HepG2 (cell line): Measurements from ENCODE around the gene ATP8B1. TPM values are rescaled to one million over a fixed set of nuclear protein-coding genes. Genes with fewer than 3 reads are reported as not detected.

Experiments
- ATAC-seq: fragments of 200-7000 bp; cut with Tn5 transposase; 3 replicates; pipeline ENCODE4 v1.9.1; 2020; ENCODE audit warnings: mild to moderate bottlenecking, moderate library complexity
- BruUV-seq: library from RNA; stranded (reverse); fragments of 400-500 nt; replicated peaks from 2 replicates; lab custom pipeline; 2021; lab: Mats Ljungman, UMichigan
- CTCF ChIA-PET: fragments of 300-600 bp; formaldehyde crosslinking; extraction: SDS; loops from one replicate; lab custom pipeline; 2021; ENCODE audit warnings: low total read pairs, inconsistent platforms, low intra/inter-chr PET ratio; lab: Yijun Ruan, JAX
- POLR2A ChIA-PET: fragments of 350-600 bp; sonication (Branson Sonifier 250); formaldehyde crosslinking; loops from one replicate; lab custom pipeline; 2020; ENCODE audit warnings: antibody characterized with exemption, inconsistent platforms; lab: Yijun Ruan, JAX
- DNase-seq: peaks from one replicate; pipeline ENCODE4 v3.0.0-alpha.2; 2015; ENCODE audit warnings: low spot score
- FAIRE-seq: peaks from 3 replicates; lab custom pipeline; 2011; peaks lifted over from hg19 to GRCh38; lab: Jason Lieb, UNC
- H2AFZ ChIP-seq: one replicate; pipeline ENCODE4 v1.6.1; 2011; ENCODE audit warnings: low read length, inconsistent platforms
- H3K27ac ChIP-seq: fragments of 300-600 bp; 3 replicates; pipeline ENCODE4 v1.8.0; 2011; ENCODE audit warnings: mixed run types, mild to moderate bottlenecking, mixed read lengths, low read length, inconsistent platforms; ENCODE audit not compliant: insufficient read depth; ENCODE audit errors: extremely low read length
- H3K27me3 ChIP-seq, 2 experiments: fragments of 200-600 bp in 1 of 2; 2 replicates in 1 of 2; 3 replicates in 1 of 2; pipeline versions ENCODE4 v1.6.0 to v1.8.0; 2011; ENCODE audit warnings: low read length in 2 of 2, mild to moderate bottlenecking in 2 of 2, moderate library complexity in 2 of 2, inconsistent platforms in 1 of 2; ENCODE audit not compliant: insufficient read depth in 2 of 2, control insufficient read depth in 1 of 2
- H3K36me3 ChIP-seq, 2 experiments: fragments of 200-600 bp in 1 of 2; replicated peaks in 1 of 2; 2 replicates in 1 of 2; 3 replicates in 1 of 2; pipeline versions ENCODE4 v1.5.1 to v1.8.0; 2011; ENCODE audit warnings: low read length in 2 of 2, inconsistent platforms in 1 of 2; ENCODE audit not compliant: insufficient read depth in 2 of 2, control insufficient read depth in 1 of 2
- H3K4me1 ChIP-seq: 2 replicates; pipeline ENCODE4 v1.5.1; 2012; ENCODE audit warnings: low read length, inconsistent platforms; ENCODE audit not compliant: insufficient read depth
- H3K4me2 ChIP-seq: 2 replicates; pipeline ENCODE4 v1.6.0; 2011; ENCODE audit warnings: low read depth, low read length, inconsistent platforms
- H3K4me3 ChIP-seq, 3 experiments: fragments of 200-600 bp in 1 of 3; sonication (generic), shearing (Covaris generic) in 1 of 3; replicated peaks in 1 of 3; 2 replicates each; pipeline ENCODE4 v1.5.1; 2011 to 2016; ENCODE audit warnings: low read length in 3 of 3, inconsistent platforms in 2 of 3, low read depth in 2 of 3, mild to moderate bottlenecking in 2 of 3, control low read depth in 1 of 3, mixed read lengths in 1 of 3; ENCODE audit not compliant: insufficient read depth in 1 of 3
- H3K79me2 ChIP-seq: one replicate; pipeline ENCODE4 v1.6.1; 2011; ENCODE audit warnings: low read length, inconsistent platforms; ENCODE audit not compliant: insufficient read depth
- H3K9ac ChIP-seq: 2 replicates; pipeline ENCODE4 v1.6.0; 2011; ENCODE audit warnings: mild to moderate bottlenecking, low read depth, low read length, inconsistent platforms; ENCODE audit not compliant: insufficient read depth
- H3K9me3 ChIP-seq: 2 replicates; pipeline ENCODE4 v1.5.1; 2012; ENCODE audit warnings: mild to moderate bottlenecking, low read length
- H4K20me1 ChIP-seq: 2 replicates; pipeline ENCODE4 v1.6.0; 2011; ENCODE audit warnings: inconsistent platforms, mild to moderate bottlenecking, low read length, moderate library complexity; ENCODE audit not compliant: insufficient read depth
- ARID3A ChIP-seq: IDR thresholded peaks from 2 replicates; pipeline ENCODE4 v1.6.1; 2012; ENCODE audit warnings: low read depth, low read length, improper control_type of control experiment
- CEBPG ChIP-seq: IDR thresholded peaks from 2 replicates; pipeline ENCODE4 v1.6.1; 2016
- CHCHD3 ChIP-seq: sonication (generic); formaldehyde crosslinking; IDR thresholded peaks from 2 replicates; pipeline ENCODE4 v1.8.0; 2022; ENCODE audit warnings: mild to moderate bottlenecking, missing genetic modification reagents, moderate library complexity
- ETS1 ChIP-seq: sonication (generic); formaldehyde crosslinking; IDR thresholded peaks from 2 replicates; pipeline ENCODE4 v1.4.0; 2020; ENCODE audit warnings: missing genetic modification reagents
- FOSL1 ChIP-seq: sonication (generic); formaldehyde crosslinking; IDR thresholded peaks from 2 replicates; pipeline ENCODE4 v1.9.0; 2021; ENCODE audit warnings: missing genetic modification reagents, borderline replicate concordance
- FOSL2 ChIP-seq: sonication (generic); formaldehyde crosslinking; IDR thresholded peaks from 2 replicates; pipeline ENCODE4 v1.4.0; 2020; ENCODE audit warnings: missing genetic modification reagents
- FOXA1 ChIP-seq, 2 experiments: fragments of 450-650 bp in 1 of 2; sonication (generic) in 1 of 2; formaldehyde crosslinking in 1 of 2; IDR thresholded peaks; 2 replicates each; pipeline versions ENCODE4 v1.4.0 to v1.6.1; 2016 to 2020; ENCODE audit warnings: missing genetic modification reagents in 1 of 2
- FOXO1 ChIP-seq: sonication (generic); formaldehyde crosslinking; IDR thresholded peaks from 2 replicates; pipeline ENCODE4 v1.4.0; 2020; ENCODE audit warnings: missing genetic modification reagents
- HOXD1 ChIP-seq: sonication (generic); formaldehyde crosslinking; IDR thresholded peaks from 2 replicates; pipeline ENCODE4 v1.5.0; 2020; ENCODE audit warnings: missing genetic modification reagents
- MED1 ChIP-seq: sonication (generic); formaldehyde crosslinking; IDR thresholded peaks from 2 replicates; pipeline ENCODE4 v1.4.0; 2020; ENCODE audit warnings: missing genetic modification reagents
- SOX13 ChIP-seq, 3 experiments: fragments of 450-650 bp in 1 of 3; sonication (generic) in 1 of 3; formaldehyde crosslinking in 1 of 3; IDR thresholded peaks in 2 of 3; conservative IDR thresholded peaks in 1 of 3; 2 replicates each; pipeline versions ENCODE4 v1.5.0 to v1.6.1; 2016 to 2020; ENCODE audit warnings: antibody characterized with exemption in 1 of 3, mild to moderate bottlenecking in 1 of 3, missing compliant biosample characterization in 1 of 3, missing genetic modification reagents in 1 of 3, moderate library complexity in 1 of 3
- TBP ChIP-seq: sonication (generic); formaldehyde crosslinking; IDR thresholded peaks from 2 replicates; pipeline ENCODE4 v1.5.0; 2020; ENCODE audit warnings: missing genetic modification reagents
- XRCC5 ChIP-seq: fragments of 200-400 bp; formaldehyde crosslinking; optimal IDR thresholded peaks from 2 replicates; pipeline ENCODE3; 2017; ENCODE audit warnings: mild to moderate bottlenecking, low read length
- YEATS2 ChIP-seq: sonication (generic); formaldehyde crosslinking; IDR thresholded peaks from 2 replicates; pipeline ENCODE4 v1.4.0; 2020; ENCODE audit warnings: missing genetic modification reagents, borderline replicate concordance
- ZBTB42 ChIP-seq: sonication (generic); formaldehyde crosslinking; IDR thresholded peaks from 2 replicates; pipeline ENCODE4 v1.5.0; 2020; ENCODE audit warnings: mild to moderate bottlenecking, missing genetic modification reagents
- ZNF12 ChIP-seq: sonication (generic); formaldehyde crosslinking; IDR thresholded peaks from 2 replicates; pipeline ENCODE4 v1.5.0; 2020; ENCODE audit warnings: missing genetic modification reagents
- ZNF205 ChIP-seq: IDR thresholded peaks from 2 replicates; pipeline ENCODE4 v1.6.1; 2018; ENCODE audit warnings: missing biosample characterization, missing genetic modification reagents
- ZNF572 ChIP-seq: sonication (generic); formaldehyde crosslinking; IDR thresholded peaks from 2 replicates; pipeline ENCODE4 v1.5.1; 2020; ENCODE audit warnings: mild to moderate bottlenecking, missing genetic modification reagents
- ZNF660 ChIP-seq: sonication (generic); formaldehyde crosslinking; IDR thresholded peaks from 2 replicates; pipeline ENCODE4 v1.5.1; 2020; ENCODE audit warnings: mild to moderate bottlenecking, low read depth, missing genetic modification reagents, borderline replicate concordance
- WGBS: methylation state at CpG from one replicate; pipeline ENCODE4 v1.1.6; 2017; ENCODE audit warnings: low lambda C conversion rate; 5-methylcytosine and 5-hydroxymethylcytosine counted together
- in situ Hi-C: cut with HindIII; loops from 2 replicates; pipeline ENCODE4 v1.10.0; 2017; ENCODE audit warnings: low pct_unique_long_range_greater_than_20kb; ENCODE audit not compliant: extremely low pct_ligation_motif_present
- intact Hi-C: fragments of 100-400 bp; cut with micrococcal nuclease; formaldehyde crosslinking; loops from one replicate; pipeline ENCODE4 v1.10.0; 2022; ENCODE audit not compliant: unreplicated experiment
- polyA plus RNA-seq, 8 experiments: library from polyadenylated mRNA; depleted of rRNA in 3 of 8; stranded (reverse) in 7 of 8; unstranded in 1 of 8; fragments of >200 nt; fragmentation: Illumina TruSeq in 4 of 8; extraction: Trizol in 4 of 8; gene quantifications; 2 replicates each; pipeline versions ENCODE4 v1.2.1 to v1.2.3, GENCODE V29; 2011 to 2016; ENCODE audit warnings: low read depth in 4 of 8, missing spikeins in 1 of 8, mixed read lengths in 1 of 8; ENCODE audit not compliant: insufficient read depth in 1 of 8
- total RNA-seq, 5 experiments: library from RNA; depleted of rRNA; stranded (reverse); fragments of >200 nt; fragmentation: Illumina TruSeq; extraction: Trizol; gene quantifications; 2 replicates each; pipeline ENCODE4 v1.2.3, GENCODE V29; 2016; ENCODE audit warnings: low read depth in 1 of 5

Gene ATP8B1
- total and polyA plus RNA-seq, 2 of the 13 experiments (the other 11 are each of a cell fraction or from before 2014, with no cell fraction given) = 2.8 to 4.0 TPM

- TF ChIP-seq CEBPG (CRISPR knock-in tag) (peak; percentile 91), FOXA1 (IDR thresholded peaks at IDR 0.05) (no peak), FOXA1 (CRISPR knock-in tag; IDR thresholded peaks at IDR 0.05) (peak; percentile 14; the same call in 1 of the 2 replicates), FOSL2 (CRISPR knock-in tag) (peak; percentile 95), FOSL1 (CRISPR knock-in tag) (peak; percentile 89), ARID3A (peak; percentile 70; the same call in 1 of the 2 replicates), MED1 (CRISPR knock-in tag) (0 out of 2 replicates have a peak, but pooled peaks have one; percentile 28), ZBTB42 (CRISPR knock-in tag) (no peak)
Measured at GRCh38 chr18:57748770-57749603, 54.1 kb downstream of the ATP8B1 start (continued).

- Histone ChIP-seq H3K79me2 (no peaks in the 10 kb centered on the region), H2AFZ (no peak overlapping the region), H3K27ac (peak overlapping the region; percentile 24), H3K4me3 (peak overlapping the region in 1 of 3 experiments; percentile 9; a peak in 2 of 6 replicates), H3K36me3 (no peaks in the 10 kb centered on the region), H3K9me3 (no peaks in the 10 kb centered on the region), H3K4me1 (peaks cover 46% of the 10 kb centered on the region), H3K27me3 (no peaks in the 10 kb centered on the region), H4K20me1 (no peaks in the 10 kb centered on the region), H3K9ac (no peak overlapping the region), H3K4me2 (peak overlapping the region; percentile 47)
- DNase-seq = peak; percentile 55
- ChIA-PET CTCF (no interaction called here), POLR2A (interaction anchor here (1.2 to 2.1 kb wide), 6 partner anchors 10 to 126 kb away, joined by 3 to 13 read pairs (median 5); partner anchors contain the start of genes ATP8B1 and NARS1)
- FAIRE-seq = peak; percentile 72
- no TSS peak for BruUV-seq
- intact Hi-C loops = no loop called here
- ATAC-seq = peak; percentile 70
- 18% methylated on average over 5 of the region's 5 CpGs for WGBS
- in situ Hi-C loops = no loop called here
- TF ChIP-seq XRCC5 = no peak
- no peak for TF ChIP-seq SOX13 (IDR thresholded peaks at IDR 0.05)
- peak in 1 of 2 experiments; percentile 34; a peak in 1 of 4 replicates for TF ChIP-seq SOX13 (CRISPR knock-in tag; conservative IDR thresholded peaks at IDR 0.05 in 1 of 2, IDR thresholded peaks at IDR 0.05 in 1 of 2)
- TF ChIP-seq ETS1 = no peak
- TF ChIP-seq TBP = no peak
- no peak for TF ChIP-seq ZNF660 (CRISPR knock-in tag)
- peak; percentile 69; the same call in 1 of the 2 replicates for TF ChIP-seq ZNF205 (CRISPR knock-in tag)
- no peak for TF ChIP-seq ZNF572
- TF ChIP-seq HOXD1 (CRISPR knock-in tag) = no peak
- TF ChIP-seq CHCHD3 (CRISPR knock-in tag) = no peak
- no peak for TF ChIP-seq FOXO1 (CRISPR knock-in tag)
- TF ChIP-seq YEATS2 (CRISPR knock-in tag) = no peak
- TF ChIP-seq ZNF12 (CRISPR knock-in tag) = peak; percentile 93
Measured at GRCh38 chr18:57747809-57748680, 55.1 kb downstream of the ATP8B1 start.
